ENCODE results near the gene PRKG1. TPM values are rescaled to one million over a fixed set of nuclear protein-coding genes. Genes with fewer than 3 reads are reported as not detected.

PRKG1 gene
- total and polyA plus RNA-seq, 2 donors from 2014 or later: 3.6 to 14.8 TPM

- no peaks in the 10 kb centered on the region for H3K9me3 ChIP-seq (ENCODE audit: control insufficient read depth in 2 of 3, insufficient read depth in 1 of 3, low read length in 3 of 3)
- peak within 1 kb of the TSS; percentile 94 to 100 (median 97) for H3K9ac ChIP-seq (ENCODE audit: low read length in 3 of 3)
- TF ChIP-seq CTCF (IDR thresholded peaks at IDR 0.05; ENCODE audit: borderline replicate concordance, extremely low read depth, insufficient read depth): no peak
- peak within 1 kb of the TSS; percentile 99 to 100 for H3K27ac ChIP-seq (ENCODE audit: low read depth in 2 of 2, low read length in 2 of 2)
- FAIRE-seq (peak; percentile 84), DNase-seq (peak; percentile 92 to 98 (median 94))
- H3K27me3 ChIP-seq (ENCODE audit: control insufficient read depth, insufficient read depth, low read length): no peaks in the 10 kb centered on the region
- H3K4me3 ChIP-seq (ENCODE audit: low read length in 3 of 3): peak within 1 kb of the TSS; percentile 96 to 100 (median 97)
- intact Hi-C loops (cut with DNase I): no loop called here
- H3K36me3 ChIP-seq (ENCODE audit: control insufficient read depth in 2 of 3, insufficient read depth in 3 of 3, low read length in 3 of 3): no peaks in the 10 kb centered on the region
- peaks cover 0 to 16% (median 7%) of the 10 kb centered on the region in 3 donors for H3K4me1 ChIP-seq (ENCODE audit: control insufficient read depth in 2 of 3, insufficient read depth in 2 of 3, low read depth in 1 of 3, low read length in 3 of 3)
Observed at GRCh38 chr10:51699475-51700227, 625.4 kb downstream of the PRKG1 start, which contains the start of gene CSTF2T. Gene CSTF2T, minus strand, starts transcription at chr10:51699595. Its CDS starts 46 bp downstream, at chr10:51699549.

- Histone ChIP-seq H3K4me3 (ENCODE audit: low read length in 3 of 3) (peak overlapping the region; percentile 96 to 100 (median 97)), H3K9me3 (ENCODE audit: control insufficient read depth in 2 of 3, insufficient read depth in 1 of 3, low read length in 3 of 3) (no peaks in the 10 kb centered on the region), H3K9ac (ENCODE audit: low read length in 3 of 3) (peak overlapping the region; percentile 56 to 97 (median 94)), H3K36me3 (ENCODE audit: control insufficient read depth in 2 of 3, insufficient read depth in 3 of 3, low read length in 3 of 3) (no peaks in the 10 kb centered on the region), H3K4me1 (ENCODE audit: control insufficient read depth in 2 of 3, insufficient read depth in 2 of 3, low read depth in 1 of 3, low read length in 3 of 3) (peaks cover 0 to 16% (median 7%) of the 10 kb centered on the region in 3 donors), H3K27ac (ENCODE audit: low read depth in 2 of 2, low read length in 2 of 2) (peak overlapping the region; percentile 99 to 100), H3K27me3 (ENCODE audit: control insufficient read depth, insufficient read depth, low read length) (no peaks in the 10 kb centered on the region)
- TF ChIP-seq CTCF (IDR thresholded peaks at IDR 0.05; ENCODE audit: borderline replicate concordance, extremely low read depth, insufficient read depth): no peak
- intact Hi-C loops (cut with DNase I): no loop called here
- FAIRE-seq (no peak), DNase-seq (peak in 4 of 5 donors; percentile 53 to 86 (median 69))
Observed at GRCh38 chr10:51700228-51700817, 626.0 kb downstream of the PRKG1 start.

GRCh38 chr10:51705774-51706173, 631.5 kb downstream of the PRKG1 start:
- no peaks in the 10 kb centered on the region for H3K9me3 ChIP-seq (ENCODE audit: control insufficient read depth in 2 of 3, insufficient read depth in 1 of 3, low read length in 3 of 3)
- H3K4me3 ChIP-seq (ENCODE audit: low read length in 3 of 3): no peak overlapping the region
- DNase-seq (no peak), FAIRE-seq (no peak)
- H3K36me3 ChIP-seq (ENCODE audit: control insufficient read depth in 2 of 3, insufficient read depth in 3 of 3, low read length in 3 of 3): no peaks in the 10 kb centered on the region
- no peaks in the 10 kb centered on the region for H3K27me3 ChIP-seq (ENCODE audit: control insufficient read depth, insufficient read depth, low read length)
- H3K27ac ChIP-seq (ENCODE audit: low read depth in 2 of 2, low read length in 2 of 2): no peak overlapping the region
- H3K9ac ChIP-seq (ENCODE audit: low read length in 3 of 3): no peak overlapping the region
- intact Hi-C loops (cut with DNase I): no loop called here
- no peaks in the 10 kb centered on the region for H3K4me1 ChIP-seq (ENCODE audit: control insufficient read depth in 2 of 3, insufficient read depth in 2 of 3, low read depth in 1 of 3, low read length in 3 of 3)
- TF ChIP-seq CTCF (IDR thresholded peaks at IDR 0.05; ENCODE audit: borderline replicate concordance, extremely low read depth, insufficient read depth): no peak
